ENCODE data around the gene SCIN.
A peak's percentile ranks its signal among the peaks of the same experiment; 100 is the strongest.
"Not testable (repeated sequence)": the region's sequence is repeated elsewhere in the genome, so short reads cannot be mapped to it uniquely, and the experiment has no call there.

SCIN gene

DNA sequence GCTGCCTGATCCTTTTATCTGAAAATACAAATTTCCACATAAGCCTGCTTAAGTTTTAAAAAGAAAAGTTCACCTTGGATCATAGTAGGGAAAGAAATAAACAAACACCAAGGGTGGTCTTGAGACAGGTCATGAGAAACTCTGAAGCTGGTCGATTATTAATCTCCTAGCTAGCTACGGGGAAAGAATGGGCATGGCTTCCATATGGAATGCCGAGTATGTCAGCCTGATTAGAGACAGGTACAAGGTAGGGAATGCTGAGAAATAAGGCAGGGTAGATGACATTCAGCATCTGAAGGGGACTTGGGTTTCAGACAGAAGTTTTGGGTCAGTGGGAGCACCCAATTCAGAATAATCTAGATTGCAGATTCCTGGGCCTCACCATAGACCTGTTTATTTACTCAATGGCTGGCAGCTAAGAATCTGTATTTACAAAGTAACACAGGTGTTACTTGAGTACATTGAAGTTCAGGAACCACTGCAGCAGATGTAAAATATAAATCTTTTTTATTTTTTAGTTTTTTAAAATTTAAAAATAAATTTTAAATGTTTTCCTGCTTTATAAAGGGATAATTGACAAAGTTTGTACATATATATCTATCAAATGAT lies 49.0 kb downstream of the SCIN start:
- DNase-seq (ENCODE audit: low spot score) = no peak

DNA sequence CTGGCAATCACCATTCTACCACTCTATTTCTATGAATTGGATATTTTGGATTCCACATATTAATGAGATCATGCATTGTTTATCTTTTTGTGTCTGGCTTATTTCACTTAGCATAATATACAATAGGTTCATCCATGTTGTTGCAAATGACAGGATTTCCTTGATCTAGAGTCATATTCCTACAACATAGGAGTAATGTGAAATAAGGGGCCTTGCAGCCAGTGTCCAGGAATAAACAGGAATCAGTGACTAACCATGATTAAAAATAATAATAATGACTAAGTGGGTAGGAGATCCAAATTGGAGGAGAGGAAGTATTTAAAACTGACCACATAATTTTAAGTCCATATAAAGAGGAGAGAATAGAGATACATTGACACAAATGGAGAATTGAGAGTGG lies 49.9 kb downstream of the SCIN start:
- no peak for DNase-seq (ENCODE audit: low spot score)

DNA sequence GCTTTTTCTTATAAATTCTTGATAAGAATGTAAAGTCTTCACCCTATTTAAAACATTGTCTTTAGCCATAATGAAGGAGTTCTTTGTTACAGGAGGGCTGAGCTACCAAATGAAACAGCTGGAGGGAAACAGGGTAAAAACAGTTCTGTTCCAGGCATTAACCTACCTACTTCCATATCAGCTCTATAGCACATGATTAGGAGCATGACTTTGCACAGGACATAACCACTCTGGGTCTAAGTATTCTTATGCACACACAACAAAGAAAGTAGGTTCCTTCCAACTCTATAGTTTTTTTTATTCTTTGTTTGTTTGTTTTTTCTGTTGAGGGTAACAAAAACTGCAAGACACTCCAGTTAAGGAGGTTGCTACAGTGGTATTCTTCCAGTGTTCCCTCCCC lies 52.7 kb downstream of the SCIN start:
- DNase-seq (ENCODE audit: low spot score) = no peak

- no peak for DNase-seq (ENCODE audit: low spot score)
Observed at GRCh38 chr7:12623885-12624498, 53.5 kb downstream of the SCIN start.

DNA sequence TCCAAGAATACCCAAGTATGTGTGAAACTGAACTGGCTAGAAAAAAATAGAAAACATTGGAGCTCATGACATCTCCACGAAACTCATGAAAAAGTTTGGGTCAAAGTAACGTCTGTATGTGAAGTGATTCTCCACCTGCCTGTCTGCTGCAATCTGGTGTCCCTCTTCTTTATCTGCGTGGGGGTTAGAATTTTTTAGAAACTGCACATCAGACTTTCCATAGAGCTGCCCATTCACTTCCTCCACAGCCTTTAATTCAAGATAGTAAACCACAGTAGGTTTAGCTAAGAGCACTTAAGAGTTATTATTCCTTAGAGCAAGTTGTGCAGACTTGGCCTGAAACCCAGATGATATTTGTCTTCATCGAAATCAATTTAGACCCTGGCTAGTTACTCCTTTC lies 55.3 kb downstream of the SCIN start:
- DNase-seq (ENCODE audit: low spot score) = no peak

- DNase-seq (ENCODE audit: low spot score) = no peak
Observed at GRCh38 chr7:12629816-12630512, 59.4 kb downstream of the SCIN start.

- DNase-seq (ENCODE audit: low spot score) = no peak
Observed at GRCh38 chr7:12630513-12630819, 59.9 kb downstream of the SCIN start.

DNA sequence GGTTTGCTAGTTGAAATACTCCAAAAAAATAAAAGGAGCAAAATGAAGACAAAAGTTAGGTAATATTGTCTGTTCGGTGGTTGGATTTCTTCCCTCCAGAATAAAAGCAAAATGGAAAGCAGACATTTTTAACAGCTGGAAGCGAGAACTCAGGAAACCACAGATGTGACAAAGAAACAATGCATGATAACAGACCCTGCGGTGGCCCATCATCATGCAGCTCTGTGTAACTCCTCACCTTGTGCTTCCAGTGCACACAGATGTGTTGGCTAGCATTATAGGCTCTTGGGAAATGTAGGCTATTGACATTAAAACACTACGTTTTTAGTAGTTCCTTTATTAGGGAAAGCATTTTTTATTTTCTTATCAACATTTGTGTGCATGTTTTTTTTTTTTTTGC lies 63.1 kb downstream of the SCIN start:
- no peak for DNase-seq (ENCODE audit: low spot score)

- DNase-seq (ENCODE audit: low spot score) = no peak
Observed at GRCh38 chr7:12635830-12636229, 65.3 kb downstream of the SCIN start.

GRCh38 chr7:12637328-12637727 lies 66.8 kb downstream of the SCIN start:
- no peak for DNase-seq (ENCODE audit: low spot score)

- peak; percentile 12 for DNase-seq (ENCODE audit: low spot score)
Observed at GRCh38 chr7:12637819-12638592, 67.5 kb downstream of the SCIN start.

DNA sequence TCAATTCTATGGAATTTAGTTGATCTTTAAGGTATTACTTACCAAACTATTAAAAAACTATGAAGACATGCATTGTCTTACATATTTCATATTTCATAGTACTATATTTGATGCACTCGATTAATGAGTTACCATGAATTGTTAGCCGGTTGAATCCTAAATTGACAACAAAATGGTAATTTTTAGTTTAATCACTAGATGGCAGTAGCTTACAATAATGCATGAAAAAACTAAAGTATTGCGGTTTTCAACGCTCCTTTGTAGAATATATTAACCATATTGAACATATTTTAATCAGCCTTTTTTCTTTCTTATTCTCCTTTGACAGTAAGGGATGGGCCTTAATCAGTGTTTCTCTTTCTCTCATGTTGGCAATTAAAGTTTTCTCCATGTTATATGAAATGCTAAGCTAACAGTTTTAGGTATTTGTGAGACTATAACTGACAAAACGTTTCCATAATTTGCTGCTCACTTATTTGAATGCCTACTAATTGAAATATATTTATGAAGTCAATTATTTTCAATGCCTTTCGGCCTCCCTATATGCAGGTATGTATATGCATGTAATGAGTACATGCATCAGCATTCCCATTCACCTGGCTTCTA lies 68.4 kb downstream of the SCIN start:
- DNase-seq (ENCODE audit: low spot score) = no peak

DNA sequence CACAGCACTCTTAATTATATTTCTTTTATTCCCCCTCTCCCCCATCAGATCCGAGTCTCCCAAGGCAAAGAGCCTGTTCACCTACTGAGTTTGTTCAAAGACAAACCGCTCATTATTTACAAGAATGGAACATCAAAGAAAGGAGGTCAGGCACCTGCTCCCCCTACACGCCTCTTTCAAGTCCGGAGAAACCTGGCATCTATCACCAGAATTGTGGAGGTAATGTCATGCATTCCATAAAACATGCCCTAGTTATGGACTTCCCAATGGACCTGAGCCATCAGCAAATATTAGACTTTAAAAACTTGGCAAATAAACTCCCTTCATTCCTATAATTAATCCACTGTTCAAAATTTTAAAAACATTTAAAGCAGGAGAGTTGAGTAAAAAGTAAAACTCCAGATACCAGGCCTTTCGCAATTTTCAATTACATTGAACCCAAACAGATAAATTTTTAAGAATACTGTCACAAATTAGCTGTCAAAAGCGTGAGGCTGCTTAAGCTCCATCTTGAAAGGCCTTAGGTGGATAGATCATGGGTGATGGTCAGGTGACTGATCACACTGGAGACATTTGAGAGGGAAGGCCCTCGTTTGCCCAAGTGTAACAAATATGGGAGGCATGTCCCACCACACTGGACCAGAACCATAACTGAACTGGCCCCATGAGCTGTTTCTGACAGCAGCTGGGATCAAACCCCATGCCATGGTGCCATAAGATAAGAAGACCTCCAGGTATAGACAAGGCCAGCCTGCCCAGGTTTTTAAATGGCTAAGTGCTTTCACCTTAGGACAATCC lies 70.0 kb downstream of the SCIN start:
- DNase-seq (ENCODE audit: low spot score) = no peak

GRCh38 chr7:12641196-12641595 lies 70.7 kb downstream of the SCIN start:
- DNase-seq (ENCODE audit: low spot score) = no peak

- no peak for DNase-seq (ENCODE audit: low spot score)
Observed at GRCh38 chr7:12642508-12642907, 72.0 kb downstream of the SCIN start.

DNA sequence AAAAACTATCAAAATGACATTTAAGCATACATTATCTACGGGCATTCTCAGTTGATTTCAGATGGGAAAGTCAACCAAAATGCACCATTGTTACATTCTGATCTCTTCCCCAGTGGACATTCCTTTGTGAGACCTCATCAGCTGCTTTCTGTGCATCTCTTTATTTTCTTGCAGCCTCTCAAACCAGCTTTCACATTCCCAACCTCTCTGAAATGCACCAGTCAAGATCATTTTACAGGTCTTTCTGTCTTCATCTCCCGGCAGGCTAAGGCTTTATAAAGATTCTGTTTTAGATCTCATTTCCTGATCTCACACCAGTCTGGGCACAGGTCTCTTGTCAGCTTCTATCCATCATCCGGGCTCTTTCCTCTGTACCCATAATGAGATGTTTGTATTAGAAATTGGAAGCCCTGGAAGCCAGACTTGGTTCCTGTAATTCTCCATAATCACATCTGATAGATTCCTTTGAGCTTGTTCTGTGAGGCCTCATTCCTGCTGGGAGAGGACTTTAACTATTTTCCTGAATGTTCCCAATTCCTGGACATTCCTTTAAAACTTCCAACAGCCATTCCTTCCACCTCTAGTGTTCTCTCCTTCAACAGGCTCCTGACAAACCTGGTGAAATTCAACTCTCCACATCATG lies 72.6 kb downstream of the SCIN start:
- DNase-seq (ENCODE audit: low spot score) = no peak

- DNase-seq (ENCODE audit: low spot score) = peak; percentile 31
Observed at GRCh38 chr7:12643644-12644043, 73.1 kb downstream of the SCIN start.

DNA sequence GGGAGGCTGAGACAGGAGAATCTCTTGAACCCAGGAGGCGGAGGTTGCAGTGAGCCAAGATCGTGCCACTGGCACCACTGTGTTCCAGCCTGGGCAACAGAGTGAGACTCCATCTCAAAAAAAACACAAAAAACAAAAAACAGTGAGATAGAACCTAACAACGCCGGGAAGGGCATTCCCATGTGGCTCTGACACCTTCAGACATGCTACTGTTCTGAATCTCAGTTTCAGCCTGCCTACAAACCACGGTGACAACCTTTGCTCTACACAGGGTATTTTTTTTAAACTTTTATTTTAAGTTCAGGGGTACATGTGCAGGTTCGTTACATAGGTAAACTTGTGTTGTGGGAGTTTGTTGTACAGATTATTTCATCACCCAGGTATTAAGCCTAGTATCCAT lies 74.7 kb downstream of the SCIN start:
- DNase-seq (ENCODE audit: low spot score) = not testable (repeated sequence)

GRCh38 chr7:12646139-12646538 lies 75.6 kb downstream of the SCIN start:
- no peak for DNase-seq (ENCODE audit: low spot score)

- no peak for DNase-seq (ENCODE audit: low spot score)
Observed at GRCh38 chr7:12647364-12648219, 77.1 kb downstream of the SCIN start.

All from Ammon's horn (tissue), 1 donor.